ENCODE measurements around the gene GRIK2. TPM values are rescaled to one million over a fixed set of nuclear protein-coding genes. Genes with fewer than 3 reads are reported as not detected.

The GRIK2 gene
- total and polyA plus RNA-seq, 11 donors = 0.33 to 7.0 (median 3.9) TPM

- intact Hi-C loops (cut with DNase I) = no loop called here
- 58 to 69% (median 65%) methylated on average over 3 of the region's 3 CpGs for WGBS, 4 donors
- ATAC-seq = no peak
Observed at GRCh38 chr6:101484781-101485180, 91.3 kb downstream of the GRIK2 start.

GRCh38 chr6:101486124-101486523 is 92.6 kb downstream of the GRIK2 start:
- H3K4me3 ChIP-seq = no peak overlapping the region
- ATAC-seq (no peak), DNase-seq (no peak)
- WGBS, 4 donors = 36 to 40% (median 37%) methylated on average over 3 of the region's 3 CpGs
- intact Hi-C loops (cut with DNase I) = no loop called here
- H3K36me3 ChIP-seq = no peaks in the 10 kb centered on the region
- H3K9me3 ChIP-seq = no peaks in the 10 kb centered on the region
- H3K27me3 ChIP-seq = no peaks in the 10 kb centered on the region
- H3K4me1 ChIP-seq = no peaks in the 10 kb centered on the region
- TF ChIP-seq POLR2A (IDR thresholded peaks at IDR 0.05) (no peak), CTCF (IDR thresholded peaks at IDR 0.05) (no peak)
- no peak overlapping the region for H3K27ac ChIP-seq

More at GRCh38 chr6:101484781-101485180, 91.3 kb downstream of the GRIK2 start:
- H3K36me3 ChIP-seq = no peaks in the 10 kb centered on the region
- H3K4me1 ChIP-seq = no peaks in the 10 kb centered on the region
- no peak overlapping the region for H3K27ac ChIP-seq
- TF ChIP-seq CTCF (IDR thresholded peaks at IDR 0.05) (no peak), POLR2A (IDR thresholded peaks at IDR 0.05) (no peak)
- no peak for DNase-seq
- H3K9me3 ChIP-seq = no peaks in the 10 kb centered on the region
- no peak overlapping the region for H3K4me3 ChIP-seq
- H3K27me3 ChIP-seq = no peaks in the 10 kb centered on the region

- 48 to 62% (median 55%) methylated on average over 3 of the region's 3 CpGs for WGBS, 4 donors
- TF ChIP-seq POLR2A (IDR thresholded peaks at IDR 0.05) = no peak
- TF ChIP-seq CTCF (IDR thresholded peaks at IDR 0.05) = no peak
- ATAC-seq = no peak
Observed at GRCh38 chr6:101486726-101487125, 93.2 kb downstream of the GRIK2 start.

GRCh38 chr6:101489456-101489855 is 95.9 kb downstream of the GRIK2 start:
- ATAC-seq = no peak

More at GRCh38 chr6:101486726-101487125, 93.2 kb downstream of the GRIK2 start:
- Histone ChIP-seq H3K4me1 (no peaks in the 10 kb centered on the region), H3K4me3 (no peak overlapping the region), H3K36me3 (no peaks in the 10 kb centered on the region), H3K27ac (no peak overlapping the region), H3K9me3 (no peaks in the 10 kb centered on the region), H3K27me3 (no peaks in the 10 kb centered on the region)
- intact Hi-C loops (cut with DNase I) = no loop called here
- no peak for DNase-seq

More at GRCh38 chr6:101489456-101489855, 95.9 kb downstream of the GRIK2 start:
- H3K4me3 ChIP-seq = no peak overlapping the region
- H3K9me3 ChIP-seq = no peaks in the 10 kb centered on the region
- intact Hi-C loops (cut with DNase I) = no loop called here
- H3K36me3 ChIP-seq = no peaks in the 10 kb centered on the region
- no peaks in the 10 kb centered on the region for H3K27me3 ChIP-seq
- H3K27ac ChIP-seq = no peak overlapping the region
- TF ChIP-seq CTCF (IDR thresholded peaks at IDR 0.05) (no peak), POLR2A (IDR thresholded peaks at IDR 0.05) (no peak)
- H3K4me1 ChIP-seq = no peaks in the 10 kb centered on the region
- no peak for DNase-seq

Data from heart left ventricle (tissue), 16 donors.